KG1 (cell line): ENCODE results near the gene POLR2F.

Experiments
- DNase-seq: peaks from one replicate; lab custom pipeline; 2025; lab: John Stamatoyannopoulos, UW

POLR2F gene

DNA sequence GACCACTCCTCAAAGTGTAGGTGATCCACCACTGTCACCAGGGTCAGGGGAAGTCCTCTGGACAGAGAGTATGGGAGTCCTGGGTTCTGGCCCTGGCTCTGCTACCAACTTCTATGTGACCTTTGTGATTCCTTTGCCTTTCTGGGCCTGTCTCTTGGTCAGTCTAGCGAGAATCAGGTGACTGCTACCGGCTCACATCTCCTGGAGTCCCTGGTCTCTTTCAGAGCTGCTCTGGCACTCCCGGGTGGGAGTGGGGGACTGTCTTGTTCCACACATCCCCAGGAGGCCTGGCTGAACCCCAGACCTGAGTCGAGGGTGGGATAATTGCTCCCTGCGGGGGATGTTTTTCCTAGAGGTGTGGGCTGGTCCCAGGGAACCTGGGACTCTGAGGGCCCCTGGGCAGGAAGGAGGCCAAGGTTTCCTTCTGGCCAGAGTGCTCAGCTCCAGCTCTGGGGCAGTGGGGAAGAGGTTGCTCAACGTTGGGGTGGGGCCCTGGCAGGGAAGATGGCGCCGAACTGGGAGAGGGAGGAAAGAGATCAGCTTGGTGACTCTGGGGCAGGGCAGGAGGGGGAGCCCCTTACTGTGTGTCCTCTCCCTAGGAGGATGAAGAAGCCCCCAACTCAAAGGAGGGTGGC is 28.8 kb downstream of the POLR2F start:
- DNase-seq: no peak

DNA sequence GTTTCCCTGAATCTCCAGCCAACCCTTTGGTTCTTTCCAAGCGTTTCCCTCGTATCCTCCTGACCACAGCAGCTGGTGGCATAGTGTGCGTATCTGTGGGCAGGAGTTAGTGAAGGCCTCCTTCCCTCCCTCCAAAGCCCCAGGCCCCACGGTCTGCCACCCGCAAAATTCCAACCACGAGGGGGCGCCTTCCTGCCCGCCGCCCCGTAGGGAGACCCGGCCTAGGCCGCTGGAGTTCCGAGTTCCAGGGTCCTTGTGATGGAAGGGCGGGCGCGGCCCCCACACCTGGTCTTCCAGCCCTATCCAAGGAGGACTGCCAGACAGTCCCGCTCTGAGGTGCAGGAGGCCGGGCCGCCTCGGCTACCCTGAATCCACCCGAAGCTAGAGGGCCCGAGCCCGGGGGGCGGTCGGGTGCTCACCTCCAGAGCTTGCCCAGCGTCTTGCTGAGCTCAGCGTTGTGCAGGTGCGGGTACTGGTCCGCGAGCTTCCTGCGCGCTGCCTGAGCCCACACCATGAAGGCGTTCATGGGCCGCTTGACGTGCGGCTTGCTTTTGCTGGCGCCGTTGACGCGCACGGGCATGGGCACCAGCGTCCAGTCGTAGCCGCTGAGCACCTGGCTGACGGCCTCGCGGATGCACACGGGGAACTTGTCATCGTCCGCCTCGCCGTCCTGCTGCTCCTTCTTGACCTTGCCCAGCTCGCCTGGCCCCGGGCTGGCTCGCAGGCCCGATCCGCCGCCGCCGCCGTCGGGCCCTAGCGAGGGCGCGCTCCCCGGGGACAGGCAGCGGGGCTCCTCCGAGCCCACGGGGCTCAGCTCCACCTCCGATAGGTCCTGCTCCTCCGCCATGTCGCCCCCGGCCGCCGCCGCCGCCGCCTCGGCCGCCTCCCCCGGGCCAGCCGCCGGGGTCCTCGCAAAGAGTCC is 29.7 kb downstream of the POLR2F start:
- no peak for DNase-seq

DNA sequence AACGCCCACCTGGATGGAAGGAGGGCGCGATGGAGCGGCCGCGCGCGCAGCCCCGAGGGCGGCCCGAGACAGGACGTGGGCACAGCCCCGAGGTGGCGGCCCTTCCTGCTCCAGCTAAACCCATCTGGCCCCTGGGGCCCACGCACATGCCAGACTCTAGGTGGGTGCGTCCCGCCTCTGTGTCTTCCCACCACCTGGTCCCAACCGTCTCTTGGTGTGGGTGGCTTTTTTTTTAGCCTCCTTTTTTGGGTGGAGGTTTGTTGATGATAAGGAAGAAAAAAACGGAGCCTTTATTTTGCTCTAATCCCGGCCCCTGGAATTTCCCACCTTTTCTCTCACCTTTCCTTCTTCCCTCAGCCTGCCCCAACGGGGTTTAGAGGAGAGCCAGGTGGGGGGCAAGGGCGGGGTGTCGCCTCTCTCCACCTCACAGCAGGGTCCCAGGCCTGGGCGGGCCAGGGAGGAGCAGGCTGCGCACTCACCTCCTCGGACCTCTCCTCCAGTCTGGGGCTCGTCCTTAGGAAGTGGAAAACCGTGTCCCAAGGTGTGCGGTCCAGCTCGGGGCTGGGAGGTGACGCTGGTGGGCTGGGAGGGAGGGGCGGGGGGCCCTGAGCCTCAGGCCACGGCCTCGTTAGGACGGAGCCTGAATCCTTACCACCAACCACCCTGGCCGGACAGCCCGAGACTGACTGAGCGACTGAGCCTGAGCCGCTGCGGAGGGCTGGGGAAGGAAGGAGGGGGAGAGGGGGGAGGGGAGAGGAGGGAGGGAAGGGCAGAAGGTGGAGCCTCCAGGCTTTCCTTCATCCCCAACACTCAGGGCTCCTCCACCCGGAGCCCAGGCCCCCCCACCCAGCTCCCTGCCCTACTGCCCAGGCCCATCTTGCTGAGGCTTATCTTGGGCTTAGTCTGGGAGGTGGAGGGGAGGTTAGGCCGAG is 30.6 kb downstream of the POLR2F start, which contains the start of gene SOX10:
SOX10 (minus strand) TSS at position 696 of the 932 bp plus-strand sequence. CDS start 771 bp downstream, outside the sequence.
- DNase-seq: no peak

- DNase-seq: no peak
Measured at GRCh38 chr22:37985050-37985585, 31.6 kb downstream of the POLR2F start.

GRCh38 chr22:37985751-37986281 is 32.3 kb downstream of the POLR2F start:
- DNase-seq: no peak

GRCh38 chr22:37986371-37986770 is 32.9 kb downstream of the POLR2F start:
- no peak for DNase-seq

DNA sequence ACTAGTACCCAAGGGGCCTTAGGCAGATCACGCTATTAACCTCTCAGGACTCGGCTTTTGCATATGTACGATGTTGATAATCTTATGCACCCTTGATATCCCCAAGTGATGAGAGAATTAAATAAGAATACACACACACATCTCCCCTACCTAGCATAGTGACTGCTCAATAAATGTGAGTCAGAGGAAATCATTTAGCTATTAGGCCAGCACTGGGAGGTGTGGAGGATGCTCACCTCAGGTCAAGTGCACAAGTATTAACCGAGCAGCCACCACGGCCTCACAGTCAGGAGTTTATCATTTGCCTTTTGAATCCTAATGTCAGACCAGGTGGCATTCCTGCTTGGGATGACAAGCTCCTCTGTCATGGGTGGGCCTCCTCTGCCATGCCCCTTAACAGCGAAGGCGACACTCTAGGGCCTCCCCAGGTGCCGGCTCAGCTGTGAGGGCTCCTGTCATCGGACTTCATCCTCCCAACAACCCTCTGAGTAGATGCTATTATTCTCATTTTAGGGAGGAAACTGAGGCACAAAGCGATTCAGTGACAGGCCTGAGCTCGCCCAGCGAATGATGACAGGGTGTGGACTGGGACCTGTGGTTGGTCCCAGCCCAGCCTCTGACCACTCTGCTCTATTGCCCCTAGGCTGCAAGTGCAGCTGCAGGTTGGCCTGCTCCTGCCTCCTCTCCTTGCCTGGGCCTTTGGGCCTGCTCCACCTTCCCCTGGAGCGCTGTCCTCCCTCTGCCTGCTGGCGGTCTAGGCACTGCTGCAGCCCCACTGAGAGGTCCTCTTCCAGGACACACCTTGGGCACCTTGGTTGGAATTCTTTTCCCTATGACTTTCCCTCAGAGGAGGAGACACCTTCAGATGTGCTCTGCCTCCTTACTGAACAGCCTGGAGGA is 35.9 kb downstream of the POLR2F start:
- no peak for DNase-seq

DNA sequence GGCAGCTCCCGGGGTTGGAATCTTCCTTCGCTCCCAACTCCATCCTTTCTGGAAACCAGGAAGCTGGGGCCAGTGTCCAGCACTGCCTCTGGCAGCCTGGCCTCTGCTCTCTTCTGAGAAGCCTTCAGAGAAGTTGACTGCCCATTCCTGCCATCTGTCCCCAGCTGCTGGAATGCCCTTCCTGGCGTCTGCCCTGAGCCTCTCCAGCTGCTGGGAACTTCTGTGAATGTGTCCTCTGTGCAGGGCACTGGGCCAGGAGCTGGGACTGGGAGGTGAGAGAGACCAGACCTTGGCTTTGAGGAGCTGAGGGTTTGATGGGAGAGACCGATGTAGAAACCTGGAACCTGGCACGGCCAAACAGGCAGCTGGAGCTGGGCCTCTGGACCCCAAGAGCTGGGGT is 36.8 kb downstream of the POLR2F start:
- no peak for DNase-seq

DNA sequence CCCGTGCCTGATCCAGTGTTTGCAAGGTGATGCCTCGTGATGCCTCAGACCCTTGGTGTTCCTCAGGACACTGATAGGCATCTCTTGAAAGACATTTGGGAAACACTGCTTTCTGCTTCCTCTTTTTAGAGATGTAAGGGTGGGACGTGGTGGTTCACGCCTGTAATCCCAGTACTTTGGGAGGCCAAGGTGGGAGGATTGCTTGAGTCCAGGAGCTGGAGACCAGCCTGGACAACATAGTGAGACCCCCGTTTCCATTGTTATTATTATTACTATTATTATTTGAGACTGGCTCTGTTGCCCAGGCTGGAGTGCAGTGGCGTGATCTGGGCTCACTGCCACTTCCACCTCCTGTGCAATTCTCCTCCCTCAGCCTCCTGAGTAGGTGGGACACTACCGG is 37.4 kb downstream of the POLR2F start:
- DNase-seq: no peak

GRCh38 chr22:37991731-37992442 is 38.4 kb downstream of the POLR2F start:
- DNase-seq: no peak

DNA sequence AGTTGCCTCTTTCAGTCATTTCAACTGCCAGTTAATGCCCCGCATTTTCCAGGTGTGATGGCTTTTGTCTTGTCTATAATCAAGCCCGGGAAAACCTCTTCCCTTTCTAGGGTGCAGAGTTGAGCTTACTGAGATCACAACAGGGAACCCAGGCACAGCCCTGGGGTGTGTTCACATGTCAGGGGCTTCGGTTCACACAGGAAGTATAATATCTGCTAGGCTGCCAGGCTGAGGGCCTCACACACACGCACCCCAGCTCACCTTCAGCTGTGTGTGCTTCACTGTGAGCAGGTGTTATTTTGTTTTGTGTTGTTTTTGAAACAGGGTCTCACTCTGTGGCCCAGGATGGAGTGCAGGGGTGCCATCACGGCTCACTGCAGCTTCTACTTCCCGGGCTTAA is 40.5 kb downstream of the POLR2F start:
- no peak for DNase-seq

- DNase-seq: no peak
Measured at GRCh38 chr22:37994982-37995381, 41.5 kb downstream of the POLR2F start.

GRCh38 chr22:37995460-37995859 is 42.0 kb downstream of the POLR2F start:
- no peak for DNase-seq

DNA sequence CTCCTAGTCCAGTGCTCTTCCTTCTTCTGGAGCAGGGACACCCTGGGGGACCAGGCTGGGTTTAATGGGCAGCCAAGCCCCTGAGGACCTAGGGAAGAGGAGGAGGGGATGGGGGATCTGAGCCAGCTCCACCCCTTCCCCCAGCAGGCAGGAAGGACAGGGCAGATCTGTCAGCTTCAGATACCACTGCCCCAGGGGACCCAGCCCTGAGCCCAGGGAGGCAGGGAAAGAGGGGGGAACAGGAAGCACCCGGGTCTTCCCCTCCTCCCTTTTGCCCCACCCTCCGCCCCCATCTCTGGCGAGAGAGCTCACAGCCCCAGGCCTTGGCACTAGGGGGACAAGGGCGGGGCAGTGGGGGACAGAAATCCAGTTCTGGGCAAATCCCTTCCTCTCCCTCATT is 42.6 kb downstream of the POLR2F start:
- no peak for DNase-seq

GRCh38 chr22:37996515-37997246 is 43.2 kb downstream of the POLR2F start:
- no peak for DNase-seq

GRCh38 chr22:37998543-37998942 is 45.0 kb downstream of the POLR2F start:
- DNase-seq: no peak

- no peak for DNase-seq
Measured at GRCh38 chr22:37999236-37999635, 45.7 kb downstream of the POLR2F start.

GRCh38 chr22:37999640-38000272 is 46.3 kb downstream of the POLR2F start:
- DNase-seq: no peak

GRCh38 chr22:38005943-38006342 is 52.4 kb downstream of the POLR2F start:
- DNase-seq: no peak
